Measurements from ENCODE around the gene MS4A2. TPM values are rescaled to one million over a fixed set of nuclear protein-coding genes. Genes with fewer than 3 reads are reported as not detected.

Gene MS4A2
- not detected in 2 replicates for total RNA-seq

GRCh38 chr11:60088364-60088763 is at the start of gene MS4A2:
TSS of gene MS4A2 (plus strand) at chr11:60088664. CDS start at chr11:60088766, 102 bp downstream.

GRCh38 chr11:60040109-60040508 is 48.4 kb upstream of the MS4A2 start, which contains the start of gene OOSP2:
TSS of gene OOSP2 (plus strand) at chr11:60040409. CDS start at chr11:60040460, 51 bp downstream.

GRCh38 chr11:60056349-60056969 is 32.0 kb upstream of the MS4A2 start, which contains the start of gene MS4A3:
TSS of gene MS4A3 (plus strand) at chr11:60056665. CDS start at chr11:60061161, 4,496 bp downstream.

Other genes starting within 250 kb of the MS4A2 start
- gene CBLIF, start 243.2 kb upstream of the MS4A2 start, total RNA-seq: not detected in 2 replicates
- 0.68 and 22.1 TPM in 2 replicates for gene TCN1, start 222.2 kb upstream of the MS4A2 start, total RNA-seq
- gene OOSP3, start 209.9 kb upstream of the MS4A2 start, total RNA-seq: not detected in 2 replicates
- gene OOSP1, start 150.2 kb upstream of the MS4A2 start, total RNA-seq: not detected in 2 replicates
- gene OOSP4A, start 124.6 kb upstream of the MS4A2 start, total RNA-seq: not detected in 2 replicates
- not detected in 2 replicates for gene OOSP4B, start 71.5 kb upstream of the MS4A2 start, total RNA-seq
- gene OOSP2, start 48.3 kb upstream of the MS4A2 start, total RNA-seq: not detected in 2 replicates
- not detected in 2 replicates for gene MS4A3, start 32.0 kb upstream of the MS4A2 start, total RNA-seq
- gene MS4A6A, start 94.4 kb downstream of the MS4A2 start, total RNA-seq: not detected in 2 replicates
- not detected in 2 replicates for gene MS4A4E, start 154.5 kb downstream of the MS4A2 start, total RNA-seq
- gene MS4A4A, start 192.0 kb downstream of the MS4A2 start, total RNA-seq: not detected in 2 replicates
- not detected in 2 replicates for gene MS4A6E, start 238.6 kb downstream of the MS4A2 start, total RNA-seq

Data from nasal cavity respiratory epithelium epithelial cell of viscerocranial mucosa (primary cell).